H9 (cell line): Measurements from ENCODE around the gene C9orf152. TPM values are rescaled to one million over a fixed set of nuclear protein-coding genes. Genes with fewer than 3 reads are reported as not detected.

Source experiments
- DNase-seq: peaks from one replicate; pipeline ENCODE4 v3.0.0-alpha.2; 2017
- H2AFZ ChIP-seq: one replicate; pipeline ENCODE4 v1.6.1; 2013; ENCODE audit warnings: mild to moderate bottlenecking, low read length, control low read depth, moderate library complexity
- H2AK5ac ChIP-seq: 2 replicates; pipeline ENCODE4 v1.6.1; 2013; ENCODE audit warnings: low read length, control low read depth, mixed read lengths; ENCODE audit not compliant: insufficient read length
- H2BK120ac ChIP-seq: one replicate; pipeline ENCODE4 v1.6.1; 2013; ENCODE audit warnings: low read depth, mild to moderate bottlenecking, low read length, control low read depth, inconsistent platforms; ENCODE audit not compliant: poor library complexity, severe bottlenecking
- H2BK12ac ChIP-seq: 2 replicates; pipeline ENCODE4 v1.6.1; 2013; ENCODE audit warnings: low read length, control low read depth, mixed read lengths, low read depth; ENCODE audit not compliant: insufficient read length
- H2BK15ac ChIP-seq: 2 replicates; pipeline ENCODE4 v1.6.1; 2013; ENCODE audit warnings: low read depth, low read length, control low read depth
- H2BK20ac ChIP-seq: one replicate; pipeline ENCODE4 v1.6.1; 2013; ENCODE audit warnings: low read depth, mild to moderate bottlenecking, low read length, control low read depth, inconsistent platforms; ENCODE audit not compliant: poor library complexity, severe bottlenecking
- H2BK5ac ChIP-seq: 2 replicates; pipeline ENCODE4 v1.6.1; 2013; ENCODE audit warnings: low read length, control low read depth, mixed read lengths; ENCODE audit not compliant: insufficient read length
- H3K14ac ChIP-seq: 2 replicates; pipeline ENCODE4 v1.6.1; 2013; ENCODE audit warnings: low read length, control low read depth; ENCODE audit not compliant: insufficient read depth
- H3K18ac ChIP-seq: 2 replicates; pipeline ENCODE4 v1.6.1; 2013; ENCODE audit warnings: low read depth, mild to moderate bottlenecking, mixed read lengths, low read length, control low read depth; ENCODE audit not compliant: insufficient read length
- H3K23ac ChIP-seq: 2 replicates; pipeline ENCODE4 v1.6.1; 2013; ENCODE audit warnings: low read length, control low read depth, mixed read lengths, low read depth; ENCODE audit not compliant: insufficient read length
- H3K23me2 ChIP-seq: 2 replicates; pipeline ENCODE4 v1.6.1; 2013; ENCODE audit warnings: low read depth, mild to moderate bottlenecking, mixed read lengths, low read length, control low read depth; ENCODE audit not compliant: insufficient read length, poor library complexity, severe bottlenecking
- H3K27ac ChIP-seq: 2 replicates; pipeline ENCODE4 v1.5.1; 2013; ENCODE audit warnings: low read length, control low read depth, mixed read lengths, low read depth; ENCODE audit not compliant: insufficient read length
- H3K27me3 ChIP-seq: 2 replicates; pipeline ENCODE4 v1.6.1; 2013; ENCODE audit warnings: low read length, control low read depth, inconsistent platforms; ENCODE audit not compliant: insufficient read depth
- H3K4ac ChIP-seq: 2 replicates; pipeline ENCODE4 v1.6.1; 2013; ENCODE audit warnings: low read depth, mild to moderate bottlenecking, control low read depth, inconsistent platforms, low read length, moderate library complexity
- H3K4me1 ChIP-seq: 2 replicates; pipeline ENCODE4 v1.6.1; 2013; ENCODE audit warnings: low read length, control low read depth, inconsistent platforms; ENCODE audit not compliant: insufficient read depth
- H3K4me2 ChIP-seq: 2 replicates; pipeline ENCODE4 v1.6.1; 2013; ENCODE audit warnings: low read length, control low read depth, mixed read lengths; ENCODE audit not compliant: insufficient read length, insufficient read depth
- H3K56ac ChIP-seq: 2 replicates; pipeline ENCODE4 v1.6.1; 2013; ENCODE audit warnings: low read depth, mild to moderate bottlenecking, mixed read lengths, low read length, control low read depth; ENCODE audit not compliant: insufficient read length
- H3K79me1 ChIP-seq: 2 replicates; pipeline ENCODE4 v1.6.1; 2013; ENCODE audit warnings: low read depth, mild to moderate bottlenecking, moderate library complexity, low read length, control low read depth, inconsistent platforms; ENCODE audit not compliant: insufficient read depth, poor library complexity, severe bottlenecking
- H3K79me2 ChIP-seq: 2 replicates; pipeline ENCODE4 v1.6.1; 2013; ENCODE audit warnings: low read length, control low read depth, inconsistent platforms; ENCODE audit not compliant: insufficient read depth
- H3K9ac ChIP-seq: 2 replicates; pipeline ENCODE4 v1.6.1; 2013; ENCODE audit warnings: low read length, control low read depth, mixed read lengths; ENCODE audit not compliant: insufficient read length; ENCODE audit errors: extremely low read depth
- H3K9me3 ChIP-seq: one replicate; pipeline ENCODE4 v1.6.1; 2013; ENCODE audit warnings: low read depth, low read length, inconsistent platforms; ENCODE audit not compliant: control insufficient read depth
- H3T11ph ChIP-seq: one replicate; pipeline ENCODE4 v1.6.1; 2013; ENCODE audit warnings: mild to moderate bottlenecking, low read length, control low read depth, inconsistent platforms
- H4K20me1 ChIP-seq: one replicate; pipeline ENCODE4 v1.6.1; 2013; ENCODE audit not compliant: control insufficient read depth, insufficient read length, insufficient read depth
- H4K5ac ChIP-seq: 2 replicates; pipeline ENCODE4 v1.6.1; 2013; ENCODE audit warnings: low read depth, mild to moderate bottlenecking, mixed read lengths, low read length, control low read depth; ENCODE audit not compliant: insufficient read length
- H4K8ac ChIP-seq: replicated peaks from 2 replicates; pipeline ENCODE4 v1.6.1; 2013; ENCODE audit warnings: low read length, control low read depth, mixed read lengths, low read depth; ENCODE audit not compliant: insufficient read length
- H4K91ac ChIP-seq: 2 replicates; pipeline ENCODE4 v1.6.1; 2013; ENCODE audit warnings: low read depth, mild to moderate bottlenecking, moderate library complexity, mixed read lengths, low read length, control low read depth; ENCODE audit not compliant: insufficient read length
- H3K27ac Mint-ChIP-seq, 3 experiments: 2 replicates in 2 of 3; 3 replicates in 1 of 3; pipeline ENCODE4 v1.8.0; 2020 to 2021; ENCODE audit warnings: mixed read lengths in 3 of 3, mild to moderate bottlenecking in 1 of 3, moderate library complexity in 1 of 3
- H3K27me3 Mint-ChIP-seq: 2 replicates; pipeline ENCODE4 v1.8.0; 2021; ENCODE audit warnings: low read depth, mild to moderate bottlenecking, moderate library complexity, mixed read lengths
- H3K36me3 Mint-ChIP-seq, 3 experiments: 2 replicates in 2 of 3; 3 replicates in 1 of 3; pipeline ENCODE4 v1.8.0; 2020 to 2021; ENCODE audit warnings: low read depth in 3 of 3, mixed read lengths in 3 of 3; ENCODE audit not compliant: insufficient read depth in 1 of 3
- H3K4me1 Mint-ChIP-seq, 2 experiments: 2 replicates each; pipeline ENCODE4 v1.8.0; 2020; ENCODE audit warnings: mixed read lengths in 2 of 2
- H3K4me3 Mint-ChIP-seq, 2 experiments: 2 replicates in 1 of 2; 3 replicates in 1 of 2; pipeline ENCODE4 v1.8.0; 2020 to 2021; ENCODE audit warnings: mild to moderate bottlenecking in 2 of 2, mixed read lengths in 2 of 2, moderate library complexity in 1 of 2
- H3K9me3 Mint-ChIP-seq, 2 experiments: 2 replicates in 1 of 2; 3 replicates in 1 of 2; pipeline ENCODE4 v1.8.0; 2020; ENCODE audit warnings: mild to moderate bottlenecking in 2 of 2, mixed read lengths in 2 of 2, moderate library complexity in 1 of 2
- WGBS: extraction: QIAGEN DNeasy Blood & Tissue Kit; methylation state at CpG from one replicate; pipeline ENCODE4 v1.1.7; 2013; ENCODE audit warnings: missing lambda C conversion rate, low lambda C conversion rate, mixed read lengths; ENCODE audit not compliant: insufficient read length; ENCODE audit errors: extremely low coverage; 5-methylcytosine and 5-hydroxymethylcytosine counted together
- total RNA-seq: library from RNA; stranded (reverse); gene quantifications from 2 replicates; pipeline ENCODE4 v1.2.1, GENCODE V29; 2021
- TF ChIP-seq, protein P1 (sequence below): fragments of 200-600 bp; sonication (generic); conservative IDR thresholded peaks from 3 replicates; pipeline ENCODE4 v1.8.0; 2021; ENCODE audit warnings: antibody characterized with exemption, mild to moderate bottlenecking

C9orf152 gene
- total RNA-seq, 1 experiment from 2014 or later, result not detected

DNA sequence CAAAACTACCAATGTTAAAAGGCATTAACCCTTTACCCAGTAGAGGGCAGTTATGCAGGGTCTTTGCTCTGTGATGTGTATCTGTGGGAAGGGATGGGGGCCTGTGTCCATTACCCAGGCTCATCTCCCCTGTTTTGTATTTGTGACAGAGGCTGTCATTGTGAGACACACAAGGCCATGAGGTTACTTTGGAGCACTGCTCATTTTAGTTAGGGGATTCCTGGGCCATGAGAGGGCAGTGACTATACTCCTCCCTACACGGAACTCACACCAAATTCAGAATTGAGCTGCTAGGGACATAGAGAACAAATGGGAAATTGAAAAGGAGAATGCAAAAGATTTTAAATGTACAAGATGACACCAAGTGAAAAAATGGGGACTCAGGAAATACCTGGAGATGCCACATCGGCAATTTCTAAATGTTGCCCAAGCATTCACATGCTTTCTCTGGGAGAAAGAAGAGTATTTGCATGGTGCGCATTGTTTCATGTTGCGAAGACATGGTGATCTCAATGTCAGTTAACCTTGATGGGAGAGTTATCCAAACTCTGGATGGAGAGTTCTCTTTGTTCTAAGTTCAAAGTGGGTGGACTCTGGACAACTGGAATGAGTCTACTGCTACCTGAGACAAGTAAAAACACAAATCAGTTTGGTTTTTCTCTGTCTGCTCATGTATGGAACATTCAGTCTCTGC is 32.5 kb downstream of the C9orf152 start:
- no CpG with 5 or more reads among the region's 4 CpGs for WGBS
- Histone ChIP-seq H3K18ac (no peak overlapping the region), H3K4me1 (no peaks in the 10 kb centered on the region), H3K27me3 (no peaks in the 10 kb centered on the region), H3K4me2 (no peak overlapping the region), H2BK120ac (no peak overlapping the region), H3K4ac (no peak overlapping the region), H3K23me2 (peaks cover 2% of the 10 kb centered on the region), H4K8ac (no peak overlapping the region), H3K79me2 (no peaks in the 10 kb centered on the region), H3K23ac (no peak overlapping the region), H3T11ph (no peak overlapping the region), H4K5ac (no peak overlapping the region), H3K79me1 (no peaks in the 10 kb centered on the region), H2AFZ (no peak overlapping the region), H4K91ac (no peak overlapping the region), H3K9ac (no peak overlapping the region), H2BK5ac (no peak overlapping the region), H3K9me3 (no peaks in the 10 kb centered on the region), H2BK15ac (no peak overlapping the region), H2BK12ac (no peak overlapping the region), H2AK5ac (no peak overlapping the region), H3K27ac (no peak overlapping the region), H3K14ac (no peak overlapping the region), H3K56ac (no peak overlapping the region), H4K20me1 (no peaks in the 10 kb centered on the region), H2BK20ac (no peak overlapping the region)
- Mint-ChIP-seq H3K27ac (no peak overlapping the region; a peak in 1 of 7 replicates), H3K4me3 (no peak overlapping the region), H3K9me3 (peaks cover under 1% of the 10 kb centered on the region in 2 experiments; a peak in 4 of 5 replicates), H3K27me3 (no peaks in the 10 kb centered on the region), H3K4me1 (peaks cover 4% of the 10 kb centered on the region in 2 experiments), H3K36me3 (peaks cover 0 to under 1% (median 0%) of the 10 kb centered on the region in 3 experiments; a peak in 2 of 7 replicates)
- no peak for DNase-seq
- TF ChIP-seq, protein P1, sequence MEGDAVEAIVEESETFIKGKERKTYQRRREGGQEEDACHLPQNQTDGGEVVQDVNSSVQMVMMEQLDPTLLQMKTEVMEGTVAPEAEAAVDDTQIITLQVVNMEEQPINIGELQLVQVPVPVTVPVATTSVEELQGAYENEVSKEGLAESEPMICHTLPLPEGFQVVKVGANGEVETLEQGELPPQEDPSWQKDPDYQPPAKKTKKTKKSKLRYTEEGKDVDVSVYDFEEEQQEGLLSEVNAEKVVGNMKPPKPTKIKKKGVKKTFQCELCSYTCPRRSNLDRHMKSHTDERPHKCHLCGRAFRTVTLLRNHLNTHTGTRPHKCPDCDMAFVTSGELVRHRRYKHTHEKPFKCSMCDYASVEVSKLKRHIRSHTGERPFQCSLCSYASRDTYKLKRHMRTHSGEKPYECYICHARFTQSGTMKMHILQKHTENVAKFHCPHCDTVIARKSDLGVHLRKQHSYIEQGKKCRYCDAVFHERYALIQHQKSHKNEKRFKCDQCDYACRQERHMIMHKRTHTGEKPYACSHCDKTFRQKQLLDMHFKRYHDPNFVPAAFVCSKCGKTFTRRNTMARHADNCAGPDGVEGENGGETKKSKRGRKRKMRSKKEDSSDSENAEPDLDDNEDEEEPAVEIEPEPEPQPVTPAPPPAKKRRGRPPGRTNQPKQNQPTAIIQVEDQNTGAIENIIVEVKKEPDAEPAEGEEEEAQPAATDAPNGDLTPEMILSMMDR, result no peak; the same call in 2 of the 3 replicates
